HEK293 (cell line): ENCODE results near the gene MXI1.

Experiments
- CTCF ChIA-PET: fragments of 350-600 bp; formaldehyde crosslinking; extraction: SDS; loops from one replicate; lab custom pipeline; 2021; ENCODE audit warnings: antibody characterized with exemption; lab: Yijun Ruan, JAX
- POLR2A ChIA-PET: fragments of 300-600 bp; formaldehyde crosslinking; extraction: SDS; loops from one replicate; lab custom pipeline; 2020; ENCODE audit warnings: antibody characterized with exemption, inconsistent platforms; lab: Yijun Ruan, JAX
- H3K27ac ChIP-seq: fragments of 200-500 bp; sonication (Bioruptor generic); 2 replicates; pipeline ENCODE4 v1.5.1; 2014; ENCODE audit warnings: low read depth, low read length, control low read depth, inconsistent platforms; ENCODE audit errors: extremely low read depth
- H3K36me3 ChIP-seq, 2 experiments: fragments of 200-500 bp in 1 of 2; sonication (Bioruptor generic) in 1 of 2; 1 replicate in 1 of 2; 2 replicates in 1 of 2; pipeline ENCODE4 v1.5.1; 2014 to 2017; ENCODE audit warnings: inconsistent platforms in 2 of 2, low read length in 2 of 2; ENCODE audit not compliant: control insufficient read depth in 2 of 2, insufficient read depth in 1 of 2
- H3K4me1 ChIP-seq: fragments of 200-500 bp; sonication (Bioruptor generic); 2 replicates; pipeline ENCODE4 v1.5.1; 2014; ENCODE audit warnings: mild to moderate bottlenecking, low read length, inconsistent platforms; ENCODE audit not compliant: control insufficient read depth, insufficient read depth
- H3K4me3 ChIP-seq: 2 replicates; pipeline ENCODE4 v1.5.1; 2011; ENCODE audit warnings: low read depth, mild to moderate bottlenecking, control low read depth, low read length, moderate library complexity
- H3K9me3 ChIP-seq: fragments of 200-500 bp; sonication (Bioruptor generic); 2 replicates; pipeline ENCODE4 v1.5.1; 2014; ENCODE audit warnings: low read depth, low read length, inconsistent platforms; ENCODE audit not compliant: control insufficient read depth, insufficient read depth
- GLI2 ChIP-seq: fragments of 450-650 bp; formaldehyde crosslinking; IDR thresholded peaks from 2 replicates; pipeline ENCODE4; 2017; ENCODE audit warnings: missing biosample characterization, missing genetic modification characterization, low read depth, borderline replicate concordance
- HOXA7 ChIP-seq: sonication (generic); formaldehyde crosslinking; IDR thresholded peaks from 2 replicates; pipeline ENCODE4 v1.8.1; 2022; ENCODE audit warnings: missing genetic modification reagents, borderline replicate concordance
- IKZF3 ChIP-seq: fragments of 450-650 bp; IDR thresholded peaks from 2 replicates; pipeline ENCODE4 v1.5.0; 2018; ENCODE audit warnings: missing biosample characterization, mild to moderate bottlenecking, missing genetic modification characterization, moderate library complexity
- KLF10 ChIP-seq: fragments of 450-650 bp; IDR thresholded peaks from 2 replicates; pipeline ENCODE4 v1.5.1; 2018; ENCODE audit warnings: missing biosample characterization, mild to moderate bottlenecking, missing genetic modification characterization
- OSR2 ChIP-seq: fragments of 450-650 bp; formaldehyde crosslinking; IDR thresholded peaks from 2 replicates; pipeline ENCODE4 v1.5.1; 2016; ENCODE audit warnings: missing biosample characterization, missing genetic modification characterization
- TRIM28 ChIP-seq: IDR thresholded peaks from 2 replicates; pipeline ENCODE4 v1.6.1; 2011; ENCODE audit warnings: low read length, control low read depth, borderline replicate concordance
- YY1 ChIP-seq: fragments of 450-650 bp; formaldehyde crosslinking; IDR thresholded peaks from 2 replicates; pipeline ENCODE4 v1.5.1; 2018; ENCODE audit warnings: missing biosample characterization, missing genetic modification characterization
- ZBTB17 ChIP-seq: fragments of 450-650 bp; formaldehyde crosslinking; IDR thresholded peaks from 2 replicates; pipeline ENCODE4 v1.5.1; 2016; ENCODE audit warnings: missing biosample characterization, missing genetic modification characterization
- ZBTB44 ChIP-seq: fragments of 450-650 bp; IDR thresholded peaks from 2 replicates; pipeline ENCODE4 v1.5.1; 2018; ENCODE audit warnings: missing biosample characterization, mild to moderate bottlenecking, missing genetic modification characterization
- ZEB2 ChIP-seq: fragments of 450-650 bp; formaldehyde crosslinking; IDR thresholded peaks from 2 replicates; pipeline ENCODE4 v1.5.1; 2016; ENCODE audit warnings: missing biosample characterization, missing genetic modification characterization
- ZFP69B ChIP-seq: fragments of 450-650 bp; formaldehyde crosslinking; IDR thresholded peaks from 2 replicates; pipeline ENCODE4 v1.5.1; 2016; ENCODE audit warnings: missing biosample characterization, missing genetic modification characterization
- ZNF133 ChIP-seq: fragments of 450-650 bp; formaldehyde crosslinking; IDR thresholded peaks from 2 replicates; pipeline ENCODE4 v1.5.1; 2016; ENCODE audit warnings: missing biosample characterization, missing genetic modification characterization
- ZNF157 ChIP-seq: fragments of 450-650 bp; formaldehyde crosslinking; IDR thresholded peaks from 2 replicates; pipeline ENCODE4 v1.5.1; 2016; ENCODE audit warnings: missing biosample characterization, missing genetic modification characterization
- ZNF274 ChIP-seq, 2 experiments: fragments of 200-500 bp in 1 of 2; fragments of 450-650 bp in 1 of 2; sonication (Bioruptor generic) in 1 of 2; formaldehyde crosslinking in 1 of 2; IDR thresholded peaks; 2 replicates each; pipeline versions ENCODE4 v1.5.1 to v1.6.1; 2014 to 2016; ENCODE audit warnings: borderline replicate concordance in 1 of 2, inconsistent platforms in 1 of 2, low read length in 1 of 2, missing biosample characterization in 1 of 2, missing genetic modification characterization in 1 of 2
- ZNF362 ChIP-seq: fragments of 450-650 bp; formaldehyde crosslinking; IDR thresholded peaks from 2 replicates; pipeline ENCODE4 v1.5.1; 2016; ENCODE audit warnings: missing biosample characterization, missing genetic modification characterization
- ZNF366 ChIP-seq: fragments of 450-650 bp; formaldehyde crosslinking; conservative IDR thresholded peaks from 2 replicates; pipeline ENCODE4 v1.5.1; 2016; ENCODE audit warnings: missing biosample characterization, missing genetic modification characterization
- ZNF530 ChIP-seq: fragments of 450-650 bp; formaldehyde crosslinking; IDR thresholded peaks from 2 replicates; pipeline ENCODE4 v1.5.1; 2016; ENCODE audit warnings: low read depth, missing biosample characterization, missing genetic modification characterization
- ZNF549 ChIP-seq: fragments of 450-650 bp; IDR thresholded peaks from 2 replicates; pipeline ENCODE4 v1.5.1; 2018; ENCODE audit warnings: missing biosample characterization, missing genetic modification characterization, mild to moderate bottlenecking, inconsistent platforms, moderate library complexity
- ZNF561 ChIP-seq: fragments of 450-650 bp; IDR thresholded peaks from 2 replicates; pipeline ENCODE4 v1.5.1; 2018; ENCODE audit warnings: missing biosample characterization, missing genetic modification characterization, borderline replicate concordance
- ZNF600 ChIP-seq: fragments of 450-650 bp; formaldehyde crosslinking; IDR thresholded peaks from 2 replicates; pipeline ENCODE4 v1.5.1; 2016; ENCODE audit warnings: missing biosample characterization, missing genetic modification characterization
- ZNF623 ChIP-seq: fragments of 450-650 bp; formaldehyde crosslinking; IDR thresholded peaks from 2 replicates; pipeline ENCODE4 v1.5.1; 2016; ENCODE audit warnings: missing biosample characterization, missing genetic modification characterization
- ZNF626 ChIP-seq: fragments of 450-650 bp; sonication (Bioruptor Pico); formaldehyde crosslinking; IDR thresholded peaks from 2 replicates; pipeline ENCODE4 v1.5.1; 2018; ENCODE audit warnings: missing biosample characterization, missing genetic modification characterization, inconsistent platforms
- ZNF629 ChIP-seq: fragments of 450-650 bp; formaldehyde crosslinking; IDR thresholded peaks from 2 replicates; pipeline ENCODE4 v1.5.1; 2017; ENCODE audit warnings: missing biosample characterization, missing genetic modification characterization
- ZNF664 ChIP-seq: fragments of 450-650 bp; formaldehyde crosslinking; IDR thresholded peaks from 2 replicates; pipeline ENCODE4 v1.5.1; 2016; ENCODE audit warnings: missing biosample characterization, missing genetic modification characterization
- ZNF76 ChIP-seq: fragments of 450-650 bp; formaldehyde crosslinking; IDR thresholded peaks from 2 replicates; pipeline ENCODE4; 2016; ENCODE audit warnings: low read depth, missing biosample characterization, missing genetic modification characterization, borderline replicate concordance
- ZNF830 ChIP-seq: fragments of 450-650 bp; IDR thresholded peaks from 2 replicates; pipeline ENCODE4 v1.5.0; 2018; ENCODE audit warnings: missing biosample characterization, missing genetic modification characterization, low read depth, mild to moderate bottlenecking, moderate library complexity
- ZXDB ChIP-seq: fragments of 450-650 bp; formaldehyde crosslinking; IDR thresholded peaks from 2 replicates; pipeline ENCODE4 v1.5.1; 2016; ENCODE audit warnings: missing biosample characterization, missing genetic modification characterization
- TF ChIP-seq, protein P1 (sequence below): fragments of 450-650 bp; formaldehyde crosslinking; IDR thresholded peaks from 2 replicates; pipeline ENCODE4 v1.5.1; 2016; ENCODE audit warnings: missing biosample characterization, missing genetic modification characterization

The MXI1 gene

DNA sequence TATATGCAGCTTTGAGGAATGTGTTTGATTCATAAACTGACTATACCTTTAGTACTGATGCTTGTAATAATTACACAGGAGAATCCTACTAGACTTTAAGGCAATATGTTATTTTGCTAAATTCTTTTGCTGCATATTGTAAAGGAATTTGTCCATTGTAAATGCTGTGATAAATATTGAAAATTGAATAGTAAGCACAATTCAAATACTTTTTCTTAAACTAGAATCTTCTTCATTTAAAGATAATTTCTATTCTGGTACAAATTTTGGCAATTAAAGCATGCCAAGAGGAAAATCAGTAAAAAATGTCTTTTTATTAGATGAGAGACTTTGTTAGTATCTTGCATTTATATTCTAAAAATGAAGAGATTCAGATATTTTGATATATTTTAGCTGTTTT lies 51.9 kb downstream of the MXI1 start:
- POLR2A ChIA-PET, result no interaction called here
- no peak overlapping the region for H3K27ac ChIP-seq
- no peaks in the 10 kb centered on the region for H3K36me3 ChIP-seq
- peaks cover 15% of the 10 kb centered on the region; the same call in 1 of the 2 replicates for H3K4me1 ChIP-seq
- CTCF ChIA-PET, result no interaction called here
- no peak overlapping the region for H3K4me3 ChIP-seq
- no peaks in the 10 kb centered on the region for H3K9me3 ChIP-seq
- no peak for TF ChIP-seq ZNF830 (tag by site-specific recombination)
- 0 out of 2 replicates have a peak, but pooled peaks have one; percentile 58 for TF ChIP-seq ZNF664 (tag by site-specific recombination)

- Histone ChIP-seq H3K36me3 (no peaks in the 10 kb centered on the region), H3K27ac (no peak overlapping the region), H3K4me1 (peaks cover 15% of the 10 kb centered on the region; the same call in 1 of the 2 replicates), H3K4me3 (no peak overlapping the region), H3K9me3 (no peaks in the 10 kb centered on the region)
- CTCF ChIA-PET, result interaction anchor here (0.7 to 1.6 kb wide), 7 partner anchors 11 to 152 kb away, joined by 3 to 11 read pairs (median 3); no protein-coding TSS in a partner anchor
- POLR2A ChIA-PET, result no interaction called here
- TF ChIP-seq KLF10 (tag by site-specific recombination) (peak; percentile 49; the same call in 1 of the 2 replicates), ZNF623 (tag by site-specific recombination) (no peak), ZNF600 (peak; percentile 52; the same call in 1 of the 2 replicates), OSR2 (tag by site-specific recombination) (peak; percentile 84), ZNF629 (tag by site-specific recombination) (peak; percentile 51), ZNF76 (tag by site-specific recombination) (no peak), TRIM28 (no peak), ZNF133 (no peak), IKZF3 (tag by site-specific recombination) (peak; percentile 50; the same call in 1 of the 2 replicates), ZFP69B (tag by site-specific recombination) (peak; percentile 81), ZBTB44 (tag by site-specific recombination) (peak; percentile 57; the same call in 1 of the 2 replicates), GLI2 (tag by site-specific recombination) (0 out of 2 replicates have a peak, but pooled peaks have one; percentile 9), ZBTB17 (tag by site-specific recombination) (peak; percentile 63), HOXA7 (CRISPR knock-in tag) (no peak), ZNF530 (tag by site-specific recombination) (no peak), ZEB2 (tag by site-specific recombination) (0 out of 2 replicates have a peak, but pooled peaks have one; percentile 46), ZNF626 (tag by site-specific recombination) (no peak), ZNF549 (no peak), ZNF157 (no peak), ZNF274 (IDR thresholded peaks at IDR 0.05; ENCODE audit: low read length) (no peak), ZNF274 (tag by site-specific recombination; IDR thresholded peaks at IDR 0.05; ENCODE audit: borderline replicate concordance) (no peak), ZNF362 (peak; percentile 62; the same call in 1 of the 2 replicates), ZNF366 (tag by site-specific recombination) (peak; percentile 26; the same call in 1 of the 2 replicates), ZNF561 (tag by site-specific recombination) (0 out of 2 replicates have a peak, but pooled peaks have one; percentile 61), YY1 (no peak), ZXDB (tag by site-specific recombination) (peak; percentile 35; the same call in 1 of the 2 replicates)
- TF ChIP-seq, protein P1, sequence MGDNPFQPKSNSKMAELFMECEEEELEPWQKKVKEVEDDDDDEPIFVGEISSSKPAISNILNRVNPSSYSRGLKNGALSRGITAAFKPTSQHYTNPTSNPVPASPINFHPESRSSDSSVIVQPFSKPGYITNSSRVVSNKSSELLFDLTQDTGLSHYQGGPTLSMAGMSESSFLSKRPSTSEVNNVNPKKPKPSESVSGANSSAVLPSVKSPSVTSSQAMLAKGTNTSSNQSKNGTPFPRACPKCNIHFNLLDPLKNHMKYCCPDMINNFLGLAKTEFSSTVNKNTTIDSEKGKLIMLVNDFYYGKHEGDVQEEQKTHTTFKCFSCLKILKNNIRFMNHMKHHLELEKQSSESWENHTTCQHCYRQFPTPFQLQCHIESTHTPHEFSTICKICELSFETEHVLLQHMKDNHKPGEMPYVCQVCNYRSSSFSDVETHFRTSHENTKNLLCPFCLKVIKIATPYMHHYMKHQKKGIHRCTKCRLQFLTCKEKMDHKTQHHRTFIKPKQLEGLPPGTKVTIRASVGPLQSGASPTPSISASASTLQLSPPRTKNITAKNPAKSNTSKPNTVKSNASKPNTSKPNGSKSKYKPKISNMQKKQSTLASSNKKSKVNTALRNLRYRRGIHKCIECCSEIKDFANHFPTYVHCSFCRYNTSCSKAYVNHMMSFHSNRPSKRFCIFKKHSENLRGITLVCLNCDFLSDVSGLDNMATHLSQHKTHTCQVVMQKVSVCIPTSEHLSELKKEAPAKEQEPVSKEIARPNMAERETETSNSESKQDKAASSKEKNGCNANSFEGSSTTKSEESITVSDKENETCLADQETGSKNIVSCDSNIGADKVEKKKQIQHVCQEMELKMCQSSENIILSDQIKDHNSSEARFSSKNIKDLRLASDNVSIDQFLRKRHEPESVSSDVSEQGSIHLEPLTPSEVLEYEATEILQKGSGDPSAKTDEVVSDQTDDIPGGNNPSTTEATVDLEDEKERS (tag by site-specific recombination), result no peak
These were observed 53.5 kb downstream of the MXI1 start for GRCh38 chr10:110260746-110261477.
